Thoracic aorta (tissue), 2 donors: ENCODE data around the gene CDKL1. TPM values are rescaled to one million over a fixed set of nuclear protein-coding genes. Genes with fewer than 3 reads are reported as not detected.

Experiments
- ATAC-seq: fragments of 150-250 bp; one replicate; pipeline ENCODE4 v1.8.0; 2017; ENCODE audit warnings: low read depth; ENCODE audit not compliant: insufficient number of reproducible peaks, low FRiP score
- DNase-seq: peaks from one replicate; pipeline ENCODE4 v3.0.0-alpha.2; 2020; ENCODE audit warnings: low spot score
- H3K27ac ChIP-seq, 2 donors: fragments of 200-600 bp; sonication (generic); 1 replicate in 1 of 2; 2 replicates in 1 of 2; pipeline ENCODE4 v1.5.1; 2016; ENCODE audit warnings: mild to moderate bottlenecking in 2 of 2, moderate library complexity in 2 of 2
- H3K27me3 ChIP-seq: fragments of 200-600 bp; sonication (generic); replicated peaks from 2 replicates; pipeline ENCODE4 v1.6.0; 2016; ENCODE audit warnings: mild to moderate bottlenecking; ENCODE audit not compliant: insufficient read depth
- H3K36me3 ChIP-seq: fragments of 200-600 bp; sonication (generic); one replicate; pipeline ENCODE4 v1.5.1; 2016
- H3K4me1 ChIP-seq, 2 donors: fragments of 200-600 bp; sonication (generic); 1 replicate in 1 of 2; 2 replicates in 1 of 2; pipeline versions ENCODE4 v1.5.1 to v1.6.0; 2016; ENCODE audit warnings: low read depth in 2 of 2, mild to moderate bottlenecking in 1 of 2; ENCODE audit not compliant: control insufficient read depth in 1 of 2
- H3K4me3 ChIP-seq: fragments of 200-600 bp; sonication (generic); 2 replicates; pipeline ENCODE4 v1.5.1; 2016; ENCODE audit warnings: mild to moderate bottlenecking
- H3K9me3 ChIP-seq: fragments of 200-600 bp; sonication (generic); 2 replicates; pipeline ENCODE4 v1.5.1; 2016
- total RNA-seq, 2 donors: library from RNA; depleted of rRNA; stranded (reverse); fragments of >200 nt; gene quantifications; one replicate each; pipeline versions ENCODE4 v1.1.0 to v1.2.3, GENCODE V29; 2016
- TF ChIP-seq, protein P1 (sequence below): fragments of 200-600 bp; sonication (generic); IDR thresholded peaks from one replicate; pipeline ENCODE4 v1.5.1; 2019; ENCODE audit warnings: antibody characterized with exemption

Gene CDKL1
- total RNA-seq, 2 donors from 2014 or later, result 2.8 to 8.1 TPM

GRCh38 chr14:50285861-50286260, 110.8 kb downstream of the CDKL1 start:
- TF ChIP-seq, protein P1, sequence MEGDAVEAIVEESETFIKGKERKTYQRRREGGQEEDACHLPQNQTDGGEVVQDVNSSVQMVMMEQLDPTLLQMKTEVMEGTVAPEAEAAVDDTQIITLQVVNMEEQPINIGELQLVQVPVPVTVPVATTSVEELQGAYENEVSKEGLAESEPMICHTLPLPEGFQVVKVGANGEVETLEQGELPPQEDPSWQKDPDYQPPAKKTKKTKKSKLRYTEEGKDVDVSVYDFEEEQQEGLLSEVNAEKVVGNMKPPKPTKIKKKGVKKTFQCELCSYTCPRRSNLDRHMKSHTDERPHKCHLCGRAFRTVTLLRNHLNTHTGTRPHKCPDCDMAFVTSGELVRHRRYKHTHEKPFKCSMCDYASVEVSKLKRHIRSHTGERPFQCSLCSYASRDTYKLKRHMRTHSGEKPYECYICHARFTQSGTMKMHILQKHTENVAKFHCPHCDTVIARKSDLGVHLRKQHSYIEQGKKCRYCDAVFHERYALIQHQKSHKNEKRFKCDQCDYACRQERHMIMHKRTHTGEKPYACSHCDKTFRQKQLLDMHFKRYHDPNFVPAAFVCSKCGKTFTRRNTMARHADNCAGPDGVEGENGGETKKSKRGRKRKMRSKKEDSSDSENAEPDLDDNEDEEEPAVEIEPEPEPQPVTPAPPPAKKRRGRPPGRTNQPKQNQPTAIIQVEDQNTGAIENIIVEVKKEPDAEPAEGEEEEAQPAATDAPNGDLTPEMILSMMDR, result no peak
- Histone ChIP-seq H3K9me3 (no peaks in the 10 kb centered on the region), H3K36me3 (no peaks in the 10 kb centered on the region), H3K4me1 (no peaks in the 10 kb centered on the region), H3K4me3 (no peak overlapping the region), H3K27ac (no peak overlapping the region), H3K27me3 (no peaks in the 10 kb centered on the region)
- DNase-seq (no peak), ATAC-seq (no peak)

Other genes with a start within 250 kb of the CDKL1 start
- 10 to 100 TPM; 38.7 to 40.2 TPM for gene SOS2, start 165.3 kb downstream of the CDKL1 start, total RNA-seq
- gene L2HGDH, start 84.7 kb downstream of the CDKL1 start, total RNA-seq, result 1 to 10 TPM; 1.5 to 3.7 TPM
- 10 to 100 TPM in 1 of 2 donors, 1 to 10 TPM in 1; 5.6 to 12.3 TPM for gene DMAC2L, start 84.6 kb downstream of the CDKL1 start, total RNA-seq
- gene MAP4K5, start 135.7 kb upstream of the CDKL1 start, total RNA-seq, result 100 to 1,000 TPM; 231 to 238 TPM
- 10 to 100 TPM in 1 of 2 donors, 1 to 10 TPM in 1; 9.5 to 14.3 TPM for gene ATL1, start 163.3 kb upstream of the CDKL1 start, total RNA-seq